CD8-positive, alpha-beta memory T cell (primary cell): ENCODE measurements around the gene LIM2. TPM values are rescaled to one million over a fixed set of nuclear protein-coding genes. Genes with fewer than 3 reads are reported as not detected.

Experiments
- CTCF ChIA-PET: fragments of 350-600 bp; sonication (Branson Sonifier 250); formaldehyde crosslinking; loops from one replicate; lab custom pipeline; 2021; ENCODE audit warnings: antibody characterized with exemption; lab: Charles Lee
- POLR2A ChIA-PET: fragments of 350-600 bp; sonication (Branson Sonifier 250); formaldehyde crosslinking; loops from one replicate; lab custom pipeline; 2021; ENCODE audit warnings: antibody characterized with exemption; lab: Charles Lee
- DNase-seq, 5 donors: peaks; one replicate each; pipeline versions ENCODE4 v3.0.0 to v3.0.0-alpha.2; 2020 to 2022; ENCODE audit warnings: mixed read lengths in 1 of 5
- H3K27ac ChIP-seq: one replicate; pipeline ENCODE4 v1.7.0; 2013; ENCODE audit warnings: low read depth, mild to moderate bottlenecking, low read length, moderate library complexity
- H3K27me3 ChIP-seq: 2 replicates; pipeline ENCODE4 v1.7.0; 2013; ENCODE audit warnings: low read length, mild to moderate bottlenecking; ENCODE audit not compliant: insufficient read depth, poor library complexity, severe bottlenecking
- H3K36me3 ChIP-seq: 2 replicates; pipeline ENCODE4 v1.7.0; 2013; ENCODE audit warnings: mild to moderate bottlenecking, low read length, moderate library complexity; ENCODE audit not compliant: insufficient read depth
- H3K4me1 ChIP-seq: 2 replicates; pipeline ENCODE4 v1.7.0; 2013; ENCODE audit warnings: mild to moderate bottlenecking, low read length, moderate library complexity; ENCODE audit not compliant: insufficient read depth
- H3K4me3 ChIP-seq: 2 replicates; pipeline ENCODE4 v1.7.0; 2013; ENCODE audit warnings: mild to moderate bottlenecking, low read length
- H3K9me3 ChIP-seq: 2 replicates; pipeline ENCODE4 v1.7.0; 2013; ENCODE audit warnings: mild to moderate bottlenecking, low read length
- H3K27ac Mint-ChIP-seq, 8 donors: one replicate each; pipeline ENCODE4 v1.8.0; 2020 to 2021; ENCODE audit warnings: mixed read lengths in 8 of 8, mild to moderate bottlenecking in 6 of 8, inconsistent platforms in 3 of 8, moderate library complexity in 3 of 8
- H3K27me3 Mint-ChIP-seq, 2 donors: one replicate each; pipeline ENCODE4 v1.8.0; 2020 to 2021; ENCODE audit warnings: mixed read lengths in 2 of 2, mild to moderate bottlenecking in 1 of 2, moderate library complexity in 1 of 2
- H3K36me3 Mint-ChIP-seq, 3 donors: one replicate each; pipeline ENCODE4 v1.8.0; 2020 to 2021; ENCODE audit warnings: mixed read lengths in 3 of 3, inconsistent platforms in 1 of 3, mild to moderate bottlenecking in 1 of 3
- H3K4me1 Mint-ChIP-seq, 3 donors: one replicate each; pipeline ENCODE4 v1.8.0; 2020 to 2021; ENCODE audit warnings: mixed read lengths in 3 of 3, inconsistent platforms in 1 of 3, mild to moderate bottlenecking in 1 of 3
- H3K4me3 Mint-ChIP-seq, 7 donors: one replicate each; pipeline ENCODE4 v1.8.0; 2020 to 2021; ENCODE audit warnings: mixed read lengths in 7 of 7, mild to moderate bottlenecking in 6 of 7, moderate library complexity in 4 of 7, inconsistent platforms in 2 of 7
- H3K9me3 Mint-ChIP-seq, 5 donors: one replicate each; pipeline ENCODE4 v1.8.0; 2020 to 2022; ENCODE audit warnings: mixed read lengths in 5 of 5, mild to moderate bottlenecking in 3 of 5, moderate library complexity in 2 of 5, inconsistent platforms in 1 of 5
- polyA plus RNA-seq: library from polyadenylated mRNA; unstranded; fragments of 300-500 nt; fragmentation: Illumina TruSeq; gene quantifications from one replicate; pipeline ENCODE4 v1.2.3, GENCODE V29; 2021
- total RNA-seq, 2 experiments: library from RNA; stranded (reverse); gene quantifications; one replicate each; pipeline ENCODE4 v1.2.3, GENCODE V29; 2021

The LIM2 gene
- total and polyA plus RNA-seq, 3 experiments from 2014 or later: 0.38 to 0.93 (median 0.66) TPM

GRCh38 chr19:51368366-51369282 is 19.1 kb downstream of the LIM2 start, which contains the start of gene CLDND2:
CLDND2 (minus strand) TSS chr19:51369003; CDS start chr19:51368577, 426 bp downstream.
- peak within 1 kb of the TSS; percentile 94 for H3K27ac ChIP-seq
- Mint-ChIP-seq H3K36me3 (peaks cover 0 to 25% (median 3%) of the 10 kb centered on the region in 3 donors), H3K27ac (peak within 1 kb of the TSS; percentile 93 to 100 (median 99)), H3K4me1 (peaks cover 64 to 92% (median 74%) of the 10 kb centered on the region in 3 donors), H3K27me3 (peaks cover 0 to 8% of the 10 kb centered on the region in 2 donors), H3K9me3 (no peaks in the 10 kb centered on the region), H3K4me3 (peak within 1 kb of the TSS; percentile 89 to 99 (median 95))
- H3K9me3 ChIP-seq: no peaks in the 10 kb centered on the region
- H3K4me3 ChIP-seq: peak within 1 kb of the TSS; percentile 99
- POLR2A ChIA-PET: interaction anchor here (0.6 to 2.0 kb wide), 4 partner anchors 9 to 29 kb away, joined by 4 to 18 read pairs (median 6); no protein-coding TSS in a partner anchor
- H3K36me3 ChIP-seq: no peaks in the 10 kb centered on the region
- DNase-seq: peak; percentile 30 to 78 (median 45)
- H3K27me3 ChIP-seq: no peaks in the 10 kb centered on the region
- peaks cover 51% of the 10 kb centered on the region for H3K4me1 ChIP-seq
- CTCF ChIA-PET: interaction anchor here (0.9 to 1.9 kb wide), 8 partner anchors 9 to 49 kb away, joined by 3 to 7 read pairs (median 3); partner anchors contain the start of gene SIGLEC10

DNA sequence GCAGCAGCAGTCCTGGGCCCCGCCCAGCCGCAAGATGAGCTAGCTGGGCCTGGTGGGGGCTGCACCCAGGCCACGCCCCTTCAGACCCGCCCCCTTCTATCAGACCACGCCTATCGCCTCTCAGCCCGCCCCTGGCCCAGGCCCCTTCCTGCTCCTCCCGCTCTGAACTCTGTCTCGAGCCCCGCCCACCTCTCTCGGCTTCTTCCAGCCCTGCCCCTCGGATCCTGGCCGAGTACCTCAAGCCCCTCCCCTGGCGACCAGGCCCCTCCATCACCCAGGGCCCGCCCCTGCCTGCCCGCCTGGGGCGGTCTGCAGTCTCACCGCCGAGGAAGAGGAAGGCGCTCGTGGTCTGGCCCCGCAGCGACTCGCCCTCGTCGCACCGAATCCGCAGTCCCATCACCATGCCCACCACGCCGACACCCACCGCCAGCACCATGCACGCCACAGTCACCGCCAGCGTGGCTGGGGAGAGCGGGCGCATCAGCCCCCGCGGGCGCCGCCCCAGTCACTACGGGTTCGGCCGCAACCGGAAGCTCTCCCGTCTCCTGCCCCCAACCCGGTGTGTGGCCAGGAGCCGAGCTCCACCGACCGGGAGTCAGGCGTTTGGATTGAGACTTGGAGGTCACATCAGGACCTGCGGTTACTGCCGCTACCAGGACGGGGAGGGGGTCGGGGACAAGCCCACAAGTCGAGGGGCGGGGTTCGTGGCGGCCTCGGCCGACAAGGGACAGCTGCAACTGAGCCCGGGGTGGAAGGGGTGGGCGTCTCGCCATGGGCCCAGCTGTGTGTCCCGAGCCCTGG is 20.0 kb downstream of the LIM2 start:
- H3K27ac ChIP-seq: peak overlapping the region; percentile 94
- no peaks in the 10 kb centered on the region for H3K9me3 ChIP-seq
- Mint-ChIP-seq H3K4me3 (peak overlapping the region; percentile 89 to 99 (median 95)), H3K9me3 (no peaks in the 10 kb centered on the region), H3K27me3 (peaks cover 0 to 10% of the 10 kb centered on the region in 2 donors), H3K36me3 (peaks cover 0 to 25% (median 3%) of the 10 kb centered on the region in 3 donors), H3K4me1 (peaks cover 63 to 92% (median 74%) of the 10 kb centered on the region in 3 donors), H3K27ac (peak overlapping the region; percentile 93 to 100 (median 99))
- ChIA-PET CTCF (interaction anchor here (0.7 to 1.9 kb wide), 7 partner anchors 9 to 33 kb away, joined by 3 to 7 read pairs (median 4); no protein-coding TSS in a partner anchor), POLR2A (interaction anchor here (0.6 to 2.0 kb wide), 4 partner anchors 10 to 28 kb away, joined by 4 to 18 read pairs (median 6); no protein-coding TSS in a partner anchor)
- peak; percentile 91 to 95 (median 93) for DNase-seq
- no peaks in the 10 kb centered on the region for H3K27me3 ChIP-seq
- no peaks in the 10 kb centered on the region for H3K36me3 ChIP-seq
- H3K4me3 ChIP-seq: peak overlapping the region; percentile 99
- H3K4me1 ChIP-seq: peaks cover 47% of the 10 kb centered on the region

DNA sequence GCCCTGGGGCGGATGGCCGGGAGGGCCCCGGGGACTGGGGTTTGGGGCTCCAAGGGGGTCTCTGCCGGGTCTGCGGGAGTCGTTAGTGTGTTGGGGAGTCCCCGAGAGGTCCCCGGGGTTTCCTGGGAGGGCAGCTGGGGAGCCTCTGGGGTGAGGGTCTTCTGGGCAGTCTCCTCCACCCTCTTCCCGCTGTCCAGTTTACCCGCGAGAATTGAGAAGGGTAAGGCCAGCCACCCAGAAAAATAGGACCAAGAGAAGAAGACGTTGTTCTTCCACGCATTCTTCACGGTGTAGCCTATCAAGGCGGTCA is 20.6 kb downstream of the LIM2 start:
- peaks cover 0 to 10% of the 10 kb centered on the region in 2 donors for H3K27me3 Mint-ChIP-seq
- ChIA-PET POLR2A (interaction anchor here (0.5 to 2.0 kb wide), 3 partner anchors 11 to 28 kb away, joined by 3 to 18 read pairs (median 4); no protein-coding TSS in a partner anchor), CTCF (interaction anchor here (0.7 to 1.5 kb wide), 4 partner anchors 8 to 34 kb away, joined by 3 to 4 read pairs (median 4); no protein-coding TSS in a partner anchor)
- Histone ChIP-seq H3K27ac (peak overlapping the region; percentile 94), H3K4me1 (peaks cover 44% of the 10 kb centered on the region), H3K27me3 (no peaks in the 10 kb centered on the region), H3K9me3 (no peaks in the 10 kb centered on the region), H3K4me3 (peak overlapping the region; percentile 99), H3K36me3 (no peaks in the 10 kb centered on the region)
- peak in 1 of 5 donors; percentile 64 for DNase-seq
- peaks cover 64 to 92% (median 74%) of the 10 kb centered on the region in 3 donors for H3K4me1 Mint-ChIP-seq
- peak overlapping the region; percentile 93 to 100 (median 99) for H3K27ac Mint-ChIP-seq
- peaks cover 0 to 25% (median 3%) of the 10 kb centered on the region in 3 donors for H3K36me3 Mint-ChIP-seq
- H3K9me3 Mint-ChIP-seq: no peaks in the 10 kb centered on the region
- H3K4me3 Mint-ChIP-seq: peak overlapping the region; percentile 89 to 99 (median 95)

- ChIA-PET POLR2A (interaction anchor here (0.5 to 2.0 kb wide), 2 partner anchors 12 to 28 kb away, joined by 3 to 18 read pairs; no protein-coding TSS in a partner anchor), CTCF (interaction anchor here (1.3 to 1.5 kb wide), 2 partner anchors 7 to 31 kb away, joined by 3 to 4 read pairs; no protein-coding TSS in a partner anchor)
- peaks cover 0 to 21% (median 3%) of the 10 kb centered on the region in 3 donors for H3K36me3 Mint-ChIP-seq
- H3K9me3 Mint-ChIP-seq: no peaks in the 10 kb centered on the region
- Histone ChIP-seq H3K27ac (peak overlapping the region; percentile 94), H3K4me3 (peak overlapping the region; percentile 99), H3K27me3 (no peaks in the 10 kb centered on the region), H3K36me3 (no peaks in the 10 kb centered on the region), H3K4me1 (peaks cover 38% of the 10 kb centered on the region), H3K9me3 (no peaks in the 10 kb centered on the region)
- DNase-seq: peak; percentile 85 to 93 (median 86)
- H3K27ac Mint-ChIP-seq: peak overlapping the region; percentile 93 to 100 (median 99)
- H3K27me3 Mint-ChIP-seq: peaks cover 0 to 10% of the 10 kb centered on the region in 2 donors
- H3K4me1 Mint-ChIP-seq: peaks cover 60 to 91% (median 72%) of the 10 kb centered on the region in 3 donors
- peak overlapping the region; percentile 89 to 99 (median 95) for H3K4me3 Mint-ChIP-seq
Observed at GRCh38 chr19:51366389-51367254, 21.2 kb downstream of the LIM2 start.

- DNase-seq: no peak
- ChIA-PET POLR2A (interaction anchor here (0.6 to 1.1 kb wide), 2 partner anchors 12 to 72 kb away, joined by 5 read pairs; no protein-coding TSS in a partner anchor), CTCF (interaction anchor here (0.9 kb wide), 2 partner anchors 28 to 42 kb away, joined by 3 to 4 read pairs; no protein-coding TSS in a partner anchor)
- H3K36me3 ChIP-seq: no peaks in the 10 kb centered on the region
- H3K27me3 Mint-ChIP-seq: peaks cover 0 to 10% of the 10 kb centered on the region in 2 donors
- peak within 1 kb of the TSS; percentile 93 to 100 (median 99) for H3K27ac Mint-ChIP-seq
- H3K4me3 Mint-ChIP-seq: peak within 1 kb of the TSS; percentile 89 to 99 (median 95)
- no peaks in the 10 kb centered on the region for H3K9me3 ChIP-seq
- H3K27me3 ChIP-seq: no peaks in the 10 kb centered on the region
- no peaks in the 10 kb centered on the region for H3K9me3 Mint-ChIP-seq
- peaks cover 37% of the 10 kb centered on the region for H3K4me1 ChIP-seq
- peaks cover 0 to 15% (median 0%) of the 10 kb centered on the region in 3 donors for H3K36me3 Mint-ChIP-seq
- H3K4me3 ChIP-seq: peak within 1 kb of the TSS; percentile 99
- peaks cover 54 to 88% (median 65%) of the 10 kb centered on the region in 3 donors for H3K4me1 Mint-ChIP-seq
- peak within 1 kb of the TSS; percentile 94 for H3K27ac ChIP-seq
Observed at GRCh38 chr19:51365965-51366388, 21.8 kb downstream of the LIM2 start, which contains the start of gene ETFB. ETFB (minus strand) TSS chr19:51366388; CDS start chr19:51366326, 62 bp downstream.

DNA sequence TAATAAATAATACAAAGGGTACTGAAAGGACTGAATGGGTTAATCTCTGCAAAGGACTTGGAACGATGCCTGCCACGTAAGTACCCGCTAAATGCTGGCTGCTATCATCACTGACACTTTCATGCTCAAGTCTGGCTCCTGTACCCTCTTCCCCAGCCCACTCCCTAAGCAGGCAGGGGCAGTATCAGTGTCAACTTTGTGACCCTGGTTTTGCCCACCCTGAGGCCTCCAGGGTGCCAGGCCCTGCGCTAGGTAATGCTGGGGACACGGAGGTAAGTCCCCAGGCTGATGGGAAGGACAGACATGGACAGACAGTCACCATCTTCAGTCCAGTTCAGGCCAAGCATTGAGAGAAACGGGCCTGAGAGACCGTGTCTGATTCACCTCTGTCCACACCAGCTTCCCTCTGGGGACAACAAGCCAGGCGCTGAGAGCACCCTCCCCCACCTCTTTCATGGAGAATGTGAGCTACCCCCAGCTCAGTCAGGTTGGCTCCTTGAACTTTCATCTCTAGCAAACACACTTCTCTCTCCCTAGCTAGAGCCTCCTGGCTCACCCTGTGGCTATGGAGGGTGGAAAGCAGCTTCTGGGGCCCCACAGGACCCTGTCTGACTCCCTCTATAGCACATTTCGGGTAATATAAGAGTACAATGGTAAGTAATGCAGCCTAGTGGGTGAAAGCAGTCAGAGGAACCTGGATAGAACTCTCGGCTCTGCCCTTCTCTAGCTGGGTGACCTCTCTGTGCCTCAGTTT is 22.4 kb downstream of the LIM2 start:
- Histone ChIP-seq H3K36me3 (no peaks in the 10 kb centered on the region), H3K4me3 (peak overlapping the region; percentile 97), H3K4me1 (peaks cover 32% of the 10 kb centered on the region), H3K9me3 (no peaks in the 10 kb centered on the region), H3K27me3 (no peaks in the 10 kb centered on the region), H3K27ac (peak overlapping the region; percentile 94)
- Mint-ChIP-seq H3K9me3 (no peaks in the 10 kb centered on the region), H3K4me3 (peak overlapping the region; percentile 89 to 99 (median 95)), H3K27me3 (peaks cover 0 to 7% of the 10 kb centered on the region in 2 donors), H3K36me3 (peaks cover 0 to 16% (median 0%) of the 10 kb centered on the region in 3 donors), H3K27ac (peak overlapping the region; percentile 93 to 100 (median 99)), H3K4me1 (peaks cover 48 to 85% (median 59%) of the 10 kb centered on the region in 3 donors)
- ChIA-PET POLR2A (interaction anchor here (0.6 to 1.1 kb wide), 2 partner anchors 12 to 72 kb away, joined by 5 read pairs; no protein-coding TSS in a partner anchor), CTCF (interaction anchor here (0.8 to 0.9 kb wide), 3 partner anchors 24 to 43 kb away, joined by 3 to 4 read pairs (median 4); no protein-coding TSS in a partner anchor)
- DNase-seq: peak in 1 of 5 donors; percentile 43
